Smooth muscle cell (in vitro differentiated cells): Measurements from ENCODE around the gene TXNDC17. TPM values are rescaled to one million over a fixed set of nuclear protein-coding genes. Genes with fewer than 3 reads are reported as not detected.
"Not testable (repeated sequence)": the region's sequence is repeated elsewhere in the genome, so short reads cannot be mapped to it uniquely, and the experiment has no call there.

Experiments used
- DNase-seq: peaks from one replicate; lab custom pipeline; 2025; ENCODE audit not compliant: unreplicated experiment; lab: John Stamatoyannopoulos, UW
- H2AFZ ChIP-seq: fragments of 200-600 bp; sonication (generic); 2 replicates; pipeline ENCODE4 v1.6.0; 2016; ENCODE audit warnings: antibody characterized with exemption, low read depth, mild to moderate bottlenecking
- H3F3A ChIP-seq: fragments of 200-600 bp; sonication (generic); 2 replicates; pipeline ENCODE4 v1.6.0; 2017; ENCODE audit warnings: antibody characterized with exemption, low read depth
- H3K27ac ChIP-seq: fragments of 200-600 bp; sonication (generic); 2 replicates; pipeline ENCODE4 v1.5.1; 2016; ENCODE audit warnings: low read depth, mild to moderate bottlenecking
- H3K27me3 ChIP-seq: fragments of 200-600 bp; sonication (generic); 2 replicates; pipeline ENCODE4 v1.6.1; 2016; ENCODE audit warnings: low read depth, mild to moderate bottlenecking
- H3K36me3 ChIP-seq: fragments of 200-600 bp; sonication (generic); 2 replicates; pipeline ENCODE4 v1.5.1; 2016; ENCODE audit warnings: low read depth
- H3K4me1 ChIP-seq: fragments of 200-600 bp; sonication (generic); 2 replicates; pipeline ENCODE4 v1.5.1; 2016; ENCODE audit warnings: low read depth
- H3K4me2 ChIP-seq: fragments of 200-600 bp; sonication (generic); 2 replicates; pipeline ENCODE4 v1.6.0; 2016; ENCODE audit warnings: mild to moderate bottlenecking
- H3K4me3 ChIP-seq: fragments of 200-600 bp; sonication (generic); 2 replicates; pipeline ENCODE4 v1.5.1; 2016; ENCODE audit warnings: mild to moderate bottlenecking
- H3K79me2 ChIP-seq: fragments of 200-600 bp; sonication (generic); 2 replicates; pipeline ENCODE4 v1.6.0; 2016; ENCODE audit warnings: low read depth, mild to moderate bottlenecking
- H3K9ac ChIP-seq: fragments of 200-600 bp; sonication (generic); 2 replicates; pipeline ENCODE4 v1.6.0; 2016; ENCODE audit warnings: low read depth
- H3K9me3 ChIP-seq: fragments of 200-600 bp; sonication (generic); replicated peaks from 2 replicates; pipeline ENCODE4 v1.5.1; 2016; ENCODE audit warnings: low read depth
- H4K20me1 ChIP-seq: fragments of 200-600 bp; sonication (generic); 2 replicates; pipeline ENCODE4 v1.6.0; 2016; ENCODE audit warnings: low read depth
- CTCF ChIP-seq: fragments of 200-600 bp; sonication (generic); IDR thresholded peaks from 2 replicates; pipeline ENCODE4 v1.5.1; 2017; ENCODE audit warnings: borderline replicate concordance, mild to moderate bottlenecking, antibody characterized with exemption; ENCODE audit not compliant: insufficient read depth, poor library complexity, severe bottlenecking
- WGBS: methylation state at CpG from one replicate; pipeline ENCODE4 v1.1.7; 2016; ENCODE audit warnings: low lambda C conversion rate; 5-methylcytosine and 5-hydroxymethylcytosine counted together
- polyA plus RNA-seq: library from polyadenylated mRNA; unstranded; fragments of >200 nt; fragmentation: Nextera tagmentation; extraction: Ambion mirVana; gene quantifications from 2 replicates; pipeline ENCODE4 v1.2.1, GENCODE V29; 2016
- total RNA-seq: library from RNA; depleted of rRNA; stranded (reverse); fragments of >200 nt; gene quantifications from 2 replicates; pipeline ENCODE4 v1.2.3, GENCODE V29; 2014

The TXNDC17 gene
- total and polyA plus RNA-seq, 2 experiments from 2014 or later = 363 to 431 TPM

- Histone ChIP-seq H3K4me1 (peaks cover 17% of the 10 kb centered on the region), H3F3A (no peaks in the 10 kb centered on the region), H4K20me1 (no peaks in the 10 kb centered on the region), H3K9ac (no peak overlapping the region), H3K4me3 (no peak overlapping the region), H3K79me2 (no peaks in the 10 kb centered on the region), H3K27ac (no peak overlapping the region), H3K27me3 (peaks cover 74% of the 10 kb centered on the region), H3K9me3 (no peaks in the 10 kb centered on the region), H3K4me2 (no peak overlapping the region), H3K36me3 (no peaks in the 10 kb centered on the region), H2AFZ (no peak overlapping the region)
- no peak for DNase-seq
- TF ChIP-seq CTCF = no peak
- WGBS = 72% methylated on average over 17 of the region's 18 CpGs
Measured at GRCh38 chr17:6657633-6658287, 16.9 kb downstream of the TXNDC17 start.

DNA sequence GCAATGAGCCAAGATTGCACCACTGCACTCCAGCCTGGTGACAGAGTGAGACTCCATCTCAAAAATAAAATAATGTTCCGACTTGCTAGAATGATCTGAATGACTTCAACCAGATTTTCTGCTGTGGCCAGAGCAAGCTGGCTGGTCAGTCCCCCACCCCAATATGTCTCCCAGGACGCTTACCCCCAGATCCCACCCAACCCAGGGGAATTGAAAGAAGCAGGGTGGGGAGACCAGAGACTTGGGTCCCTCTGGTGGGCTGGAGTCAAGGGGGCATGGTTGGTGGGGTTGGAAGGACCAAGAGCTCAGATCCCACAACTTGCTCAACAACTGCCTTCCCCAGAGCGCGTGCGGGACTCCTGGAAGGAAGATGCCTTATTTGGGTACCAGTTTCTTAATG lies 17.6 kb downstream of the TXNDC17 start:
- not testable (repeated sequence) for DNase-seq, H3K27ac ChIP-seq, H3F3A ChIP-seq, H2AFZ ChIP-seq, H3K36me3 ChIP-seq, H3K79me2 ChIP-seq, H4K20me1 ChIP-seq, H3K9ac ChIP-seq, H3K4me3 ChIP-seq, H3K4me2 ChIP-seq, H3K9me3 ChIP-seq
- WGBS = 96% methylated on average over 2 of the region's 5 CpGs
- peaks cover 70% of the 10 kb centered on the region for H3K27me3 ChIP-seq
- H3K4me1 ChIP-seq = peaks cover 12% of the 10 kb centered on the region

- Histone ChIP-seq H3F3A (no peaks in the 10 kb centered on the region), H3K4me1 (no peaks in the 10 kb centered on the region), H3K9ac (no peak overlapping the region), H3K27me3 (peaks cover 53% of the 10 kb centered on the region), H4K20me1 (no peaks in the 10 kb centered on the region), H3K27ac (no peak overlapping the region), H3K79me2 (no peaks in the 10 kb centered on the region), H3K4me2 (no peak overlapping the region), H2AFZ (no peak overlapping the region), H3K36me3 (no peaks in the 10 kb centered on the region), H3K9me3 (no peaks in the 10 kb centered on the region), H3K4me3 (no peak overlapping the region)
- no peak for DNase-seq
- no peak for TF ChIP-seq CTCF
- 88% methylated on average over 9 of the region's 9 CpGs for WGBS
Measured at GRCh38 chr17:6660101-6660500, 19.2 kb downstream of the TXNDC17 start.

GRCh38 chr17:6660805-6661463 lies 20.1 kb downstream of the TXNDC17 start:
- H2AFZ ChIP-seq = no peak overlapping the region
- H3K9me3 ChIP-seq = no peaks in the 10 kb centered on the region
- H3K4me2 ChIP-seq = no peak overlapping the region
- no peaks in the 10 kb centered on the region for H3F3A ChIP-seq
- H3K4me3 ChIP-seq = no peak overlapping the region
- H3K4me1 ChIP-seq = no peaks in the 10 kb centered on the region
- no peak for TF ChIP-seq CTCF
- H3K27ac ChIP-seq = no peak overlapping the region
- no peaks in the 10 kb centered on the region for H4K20me1 ChIP-seq
- H3K79me2 ChIP-seq = no peaks in the 10 kb centered on the region
- no peak for DNase-seq
- no peak overlapping the region for H3K9ac ChIP-seq
- peaks cover 47% of the 10 kb centered on the region for H3K27me3 ChIP-seq
- WGBS = 83% methylated on average over 7 of the region's 11 CpGs
- no peaks in the 10 kb centered on the region for H3K36me3 ChIP-seq
